GM19463 (cell line): ENCODE results near the gene KIF5A.
A peak's percentile ranks its signal among the peaks of the same experiment; 100 is the strongest.
"Not testable (repeated sequence)": the region's sequence is repeated elsewhere in the genome, so short reads cannot be mapped to it uniquely, and the experiment has no call there.

Experiments
- ATAC-seq: cut with Tn5 transposase; IDR thresholded peaks from one replicate; pipeline ENCODE4 v1.9.1; 2021; ENCODE audit warnings: mild to moderate bottlenecking, moderate library complexity; ENCODE audit not compliant: unreplicated experiment

The KIF5A gene

DNA sequence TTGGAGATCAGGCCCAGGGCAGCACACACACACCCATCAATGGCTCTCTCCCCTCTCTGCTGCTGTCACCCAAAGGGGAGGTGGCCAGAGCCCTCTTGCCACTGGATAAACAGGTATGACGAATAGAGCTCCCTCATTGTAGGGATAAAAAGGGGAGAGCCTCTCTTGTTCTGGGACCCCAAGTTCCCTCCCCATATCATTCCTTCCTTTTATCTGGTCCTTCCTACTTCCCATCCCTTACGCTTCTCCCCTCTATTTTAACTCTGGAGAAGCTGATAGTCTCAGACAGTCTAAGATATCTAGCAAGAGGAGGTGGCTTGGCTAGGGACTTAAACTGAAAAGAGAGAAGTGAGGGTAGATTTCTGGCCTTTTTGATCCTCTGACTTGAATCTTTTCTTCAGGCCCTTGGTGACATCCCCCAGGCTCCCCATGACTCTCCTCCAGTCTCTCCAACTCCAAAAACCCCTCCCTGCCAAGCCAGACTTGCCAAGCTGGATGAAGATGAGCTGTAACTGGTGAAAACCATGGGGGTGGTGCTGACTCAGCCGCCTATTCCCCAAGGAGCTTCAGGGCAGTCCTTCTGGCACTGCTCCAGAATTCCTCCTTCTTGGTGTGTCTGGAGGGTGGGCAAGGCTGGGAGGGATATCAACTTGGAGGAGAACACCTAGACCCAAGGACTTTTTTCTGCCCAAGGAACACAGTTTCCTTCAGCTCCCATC lies 66.7 kb downstream of the KIF5A start:
- ATAC-seq: no peak

DNA sequence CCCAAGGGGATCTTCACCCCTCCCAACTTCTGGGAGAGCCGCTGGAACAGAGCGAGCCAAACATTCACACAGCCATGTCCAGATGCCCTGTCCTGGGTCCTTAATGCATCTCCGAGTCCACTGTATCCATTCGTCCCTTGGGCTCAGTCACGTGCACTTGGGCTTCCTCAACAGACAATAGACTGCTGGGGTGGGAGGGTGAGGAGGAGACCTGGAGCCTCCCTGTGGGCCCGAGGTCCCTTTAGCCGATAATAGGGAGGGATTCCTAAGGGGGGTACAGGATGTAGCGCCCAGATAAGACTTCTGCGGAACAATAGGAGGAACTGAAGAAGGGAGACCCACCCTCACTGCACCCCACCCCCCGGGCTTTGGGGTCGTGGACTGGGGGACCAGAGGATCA lies 68.1 kb downstream of the KIF5A start:
- ATAC-seq: no peak

DNA sequence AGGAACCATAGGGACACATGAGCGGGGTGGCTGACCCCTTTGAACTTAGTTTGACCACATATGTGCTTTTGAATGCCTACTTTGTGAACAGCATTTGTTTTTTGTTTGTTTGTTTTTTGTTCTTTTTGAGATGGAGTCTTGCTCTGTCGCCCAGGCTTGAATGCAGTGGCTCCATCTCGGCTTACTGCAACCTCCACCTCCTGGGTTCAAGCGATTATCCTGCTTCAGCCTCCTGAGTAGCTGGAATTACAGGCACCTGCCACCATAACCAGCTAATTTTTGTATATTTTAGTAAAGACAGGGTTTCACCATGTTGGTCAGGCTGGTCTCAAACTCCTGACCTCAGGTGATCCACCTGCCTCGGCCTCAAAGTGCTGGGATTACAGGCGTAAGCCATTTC lies 68.6 kb downstream of the KIF5A start:
- not testable (repeated sequence) for ATAC-seq

DNA sequence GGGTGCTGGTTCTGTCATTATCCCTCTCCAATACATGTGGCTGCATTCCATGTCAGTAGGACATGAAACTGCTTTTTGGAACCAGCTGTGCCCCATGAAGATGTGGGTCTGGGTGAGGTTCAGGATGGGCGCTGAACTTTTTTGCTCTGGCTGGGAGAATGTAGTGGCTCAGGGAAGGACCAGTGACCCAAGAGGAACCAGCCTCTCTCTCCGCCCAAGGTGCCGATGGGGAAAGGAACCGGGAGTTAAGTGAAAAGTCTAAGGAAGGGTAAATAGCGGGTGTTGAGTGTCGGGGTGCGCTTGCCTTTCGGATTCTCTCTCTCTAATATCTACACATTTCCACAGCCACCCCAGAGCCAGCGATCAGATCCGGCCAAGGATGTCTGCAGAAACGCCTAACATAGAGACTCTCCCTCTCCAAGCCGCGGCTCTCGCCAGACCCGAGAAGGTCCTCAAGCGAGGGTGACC lies 69.2 kb downstream of the KIF5A start:
- no peak for ATAC-seq

DNA sequence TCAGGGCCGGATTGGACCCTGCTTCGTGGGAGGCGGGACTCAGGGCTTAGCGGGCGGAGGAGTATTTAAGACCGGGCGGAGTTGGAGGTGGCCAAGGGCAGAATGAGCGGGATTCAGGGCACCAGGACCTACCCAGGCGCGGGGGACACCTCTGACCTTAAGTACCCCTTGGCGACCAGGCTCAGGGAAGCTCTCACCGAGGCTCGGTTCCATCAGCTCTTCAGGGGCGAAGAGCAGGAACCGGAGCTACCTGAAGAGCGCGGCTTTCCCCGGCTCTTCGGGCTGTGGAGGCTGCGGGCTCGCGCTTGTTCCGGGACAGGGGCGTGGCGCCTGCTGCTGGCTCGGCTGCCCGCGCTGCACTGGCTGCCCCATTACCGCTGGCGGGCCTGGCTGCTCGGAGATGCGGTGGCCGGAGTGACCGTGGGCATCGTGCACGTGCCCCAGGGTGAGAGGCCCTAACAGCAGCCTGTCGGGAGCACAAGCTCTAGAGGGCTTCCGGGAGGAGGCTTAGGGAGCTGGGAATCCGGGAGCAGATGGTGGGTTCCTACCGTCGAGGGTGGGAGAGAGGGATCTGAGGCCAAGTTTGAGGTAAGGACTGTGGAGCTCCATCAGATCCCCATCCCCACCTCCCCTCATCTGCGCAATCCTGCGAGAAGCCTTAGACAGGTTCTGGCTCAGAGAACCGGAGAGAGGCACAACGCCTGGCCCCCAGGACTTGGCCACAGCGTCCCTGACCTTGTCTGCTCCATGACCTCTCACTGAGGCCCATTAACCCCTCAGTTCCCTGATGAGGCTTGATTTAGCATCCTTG lies 69.8 kb downstream of the KIF5A start:
- no peak for ATAC-seq

DNA sequence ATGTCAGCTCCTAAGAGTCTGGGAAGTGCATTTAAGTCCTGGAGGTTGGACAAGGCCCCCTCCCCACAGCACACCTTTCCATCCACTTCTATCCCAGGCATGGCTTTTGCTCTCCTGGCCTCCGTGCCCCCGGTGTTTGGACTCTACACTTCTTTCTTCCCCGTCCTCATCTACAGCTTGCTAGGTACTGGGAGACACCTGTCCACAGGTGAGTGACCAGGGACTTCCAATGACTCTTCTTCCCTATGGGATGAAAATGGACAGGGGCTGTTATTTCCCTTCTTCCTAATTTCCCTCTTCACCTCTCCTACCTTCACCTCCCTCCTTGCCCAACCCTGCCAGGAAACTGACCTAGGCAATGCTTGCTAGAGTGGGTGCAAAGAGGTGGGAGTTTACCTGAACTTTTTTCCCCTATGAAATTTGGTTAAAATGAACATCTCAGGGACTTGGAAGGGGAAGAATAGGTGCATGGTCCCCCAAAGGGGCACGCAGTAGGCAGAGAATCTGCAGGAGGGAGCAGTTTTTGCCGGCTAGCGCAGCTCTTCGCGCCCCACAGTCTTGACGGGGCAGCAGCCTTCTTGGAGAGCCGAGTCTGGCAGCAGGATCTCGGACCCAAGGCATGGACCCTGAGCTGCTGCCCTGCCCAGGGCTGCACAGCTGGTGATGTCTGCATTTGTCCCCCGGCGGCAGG lies 70.5 kb downstream of the KIF5A start:
- ATAC-seq: no peak

DNA sequence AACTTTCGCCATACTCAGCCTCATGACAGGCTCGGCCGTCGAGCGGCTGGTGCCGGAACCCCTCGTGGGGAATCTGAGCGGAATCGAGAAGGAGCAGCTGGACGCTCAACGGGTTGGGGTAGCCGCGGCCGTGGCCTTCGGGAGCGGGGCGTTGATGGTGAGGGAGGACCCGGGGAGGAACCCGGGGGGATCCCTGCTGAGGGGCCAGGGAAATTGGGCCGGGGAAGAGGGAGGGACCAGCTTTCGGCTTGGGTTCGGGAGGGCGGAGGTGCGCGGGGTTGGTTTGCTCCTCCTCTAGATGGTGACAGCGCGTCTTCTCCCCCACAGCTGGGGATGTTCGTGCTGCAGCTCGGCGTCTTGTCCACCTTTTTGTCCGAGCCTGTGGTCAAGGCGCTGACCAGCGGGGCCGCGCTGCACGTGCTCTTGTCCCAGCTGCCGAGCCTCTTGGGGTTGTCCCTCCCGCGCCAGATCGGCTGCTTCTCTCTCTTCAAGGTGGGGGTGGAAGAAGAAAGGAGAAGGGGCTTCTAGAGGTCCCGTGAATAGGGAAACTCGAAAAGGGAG lies 71.2 kb downstream of the KIF5A start:
- ATAC-seq: no peak

DNA sequence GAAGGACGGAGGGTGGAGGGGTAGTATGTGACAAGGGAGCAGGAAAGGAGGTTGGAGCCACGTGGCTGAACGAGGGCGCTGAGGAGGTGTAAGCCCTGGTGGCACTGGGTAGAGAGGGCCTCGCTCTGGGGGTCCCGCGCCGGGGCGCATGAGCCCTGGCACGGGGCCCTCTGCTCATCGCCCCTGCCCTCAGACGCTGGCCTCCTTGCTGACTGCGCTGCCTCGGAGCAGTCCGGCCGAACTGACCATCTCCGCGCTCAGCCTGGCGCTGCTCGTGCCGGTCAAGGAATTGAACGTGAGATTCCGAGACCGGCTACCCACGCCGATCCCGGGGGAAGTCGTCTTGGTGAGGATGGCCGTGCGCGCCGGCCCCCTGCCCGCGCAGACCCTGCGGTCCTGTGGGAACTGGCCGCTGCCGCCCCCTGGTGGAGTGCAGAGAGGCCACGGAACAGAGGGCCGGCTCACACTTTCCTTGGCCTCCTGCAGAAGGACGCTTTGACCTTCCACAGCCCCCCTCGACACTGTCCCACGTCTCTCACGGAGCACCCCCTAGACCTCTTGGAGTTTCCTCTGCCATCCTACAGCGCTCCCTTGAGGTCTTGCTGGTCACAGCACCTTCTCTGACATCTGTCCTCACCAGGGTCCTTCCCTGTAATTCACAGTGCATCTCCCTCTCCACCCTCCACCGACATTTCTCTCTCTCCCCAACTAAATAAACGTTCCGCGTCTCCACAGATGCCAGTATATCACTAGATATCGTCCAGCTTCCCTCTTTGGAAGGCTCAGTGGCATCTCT lies 71.9 kb downstream of the KIF5A start:
- ATAC-seq: peak; percentile 55

DNA sequence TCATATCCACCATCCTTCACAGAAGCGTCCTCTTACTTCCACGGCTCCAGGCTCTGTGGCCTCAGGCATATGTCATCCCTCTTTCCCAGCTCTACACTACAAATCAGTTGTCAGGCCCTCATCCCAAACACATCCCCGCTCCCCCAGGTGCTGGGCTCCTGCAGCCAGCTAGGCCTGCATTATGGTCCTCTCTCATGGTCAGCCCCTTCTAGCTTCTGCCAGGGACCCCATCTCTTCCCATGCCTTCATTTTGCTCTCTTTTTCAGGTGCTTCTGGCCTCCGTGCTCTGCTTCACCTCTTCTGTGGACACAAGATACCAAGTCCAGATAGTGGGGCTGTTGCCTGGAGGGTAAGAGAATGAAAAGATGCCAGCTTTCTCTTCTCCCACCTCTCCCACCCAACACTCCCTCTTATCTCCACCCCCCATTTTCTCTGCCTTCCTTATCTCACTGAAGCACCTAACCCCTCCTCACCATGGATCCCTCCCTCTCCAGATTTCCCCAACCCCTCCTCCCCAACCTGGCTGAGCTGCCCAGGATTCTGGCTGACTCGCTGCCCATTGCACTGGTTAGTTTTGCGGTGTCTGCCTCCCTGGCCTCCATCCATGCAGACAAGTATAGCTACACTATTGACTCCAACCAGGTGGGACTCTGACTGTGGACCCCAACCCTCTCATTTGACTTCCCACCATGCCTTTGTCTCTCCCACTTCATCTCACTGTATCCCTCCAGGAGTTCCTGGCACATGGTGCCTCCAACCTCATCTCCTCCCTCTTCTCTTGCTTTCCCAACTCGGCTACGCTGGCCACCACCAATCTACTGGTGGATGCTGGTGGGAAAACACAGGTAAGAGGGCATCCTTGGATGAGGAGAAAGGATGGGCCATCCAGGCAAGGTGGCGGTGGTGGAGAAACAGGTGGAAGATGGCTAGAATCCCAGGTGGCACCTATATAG lies 72.7 kb downstream of the KIF5A start:
- ATAC-seq: no peak

DNA sequence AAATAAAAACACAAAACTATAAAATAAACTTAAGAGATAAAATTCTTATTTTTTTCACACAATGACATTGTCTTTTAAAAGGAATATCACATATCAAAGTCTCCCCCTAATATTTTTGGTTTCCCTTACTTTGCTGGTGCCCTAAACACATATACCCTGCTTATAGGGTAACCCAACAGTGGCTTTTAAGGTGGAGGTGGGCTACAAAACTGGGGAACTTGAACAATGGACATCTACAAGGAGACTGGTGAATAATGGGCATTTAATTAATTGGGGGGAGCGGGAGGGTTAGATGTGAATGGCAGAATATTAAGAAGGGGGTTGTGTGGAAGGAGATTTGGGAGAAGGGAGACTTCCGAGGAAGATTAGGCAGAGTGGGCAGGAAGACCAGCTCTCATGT lies 73.5 kb downstream of the KIF5A start:
- ATAC-seq: no peak

DNA sequence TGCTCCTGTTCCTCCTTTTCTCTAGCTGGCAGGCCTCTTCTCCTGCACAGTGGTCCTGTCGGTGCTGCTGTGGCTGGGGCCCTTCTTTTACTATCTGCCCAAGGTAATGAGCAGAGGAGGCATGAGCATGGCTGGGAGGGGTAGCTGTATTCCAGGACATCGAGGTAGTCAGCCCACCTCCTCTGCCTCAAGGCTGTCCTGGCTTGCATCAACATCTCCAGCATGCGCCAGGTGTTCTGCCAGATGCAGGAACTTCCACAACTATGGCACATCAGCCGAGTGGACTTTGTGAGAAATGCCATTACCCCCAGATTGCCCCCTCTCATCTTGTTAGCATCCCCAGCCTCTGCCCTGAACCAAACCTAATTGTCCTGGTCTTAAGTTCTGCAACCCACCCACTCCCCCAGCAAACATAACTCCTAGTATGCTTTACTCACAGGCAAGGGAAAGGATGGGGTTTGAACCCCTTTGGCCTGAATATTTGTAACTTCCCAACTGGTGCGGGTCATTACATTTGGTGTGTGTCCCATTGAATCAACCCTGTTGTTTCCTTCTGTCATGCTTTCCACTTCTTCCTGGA lies 74.1 kb downstream of the KIF5A start:
- no peak for ATAC-seq

DNA sequence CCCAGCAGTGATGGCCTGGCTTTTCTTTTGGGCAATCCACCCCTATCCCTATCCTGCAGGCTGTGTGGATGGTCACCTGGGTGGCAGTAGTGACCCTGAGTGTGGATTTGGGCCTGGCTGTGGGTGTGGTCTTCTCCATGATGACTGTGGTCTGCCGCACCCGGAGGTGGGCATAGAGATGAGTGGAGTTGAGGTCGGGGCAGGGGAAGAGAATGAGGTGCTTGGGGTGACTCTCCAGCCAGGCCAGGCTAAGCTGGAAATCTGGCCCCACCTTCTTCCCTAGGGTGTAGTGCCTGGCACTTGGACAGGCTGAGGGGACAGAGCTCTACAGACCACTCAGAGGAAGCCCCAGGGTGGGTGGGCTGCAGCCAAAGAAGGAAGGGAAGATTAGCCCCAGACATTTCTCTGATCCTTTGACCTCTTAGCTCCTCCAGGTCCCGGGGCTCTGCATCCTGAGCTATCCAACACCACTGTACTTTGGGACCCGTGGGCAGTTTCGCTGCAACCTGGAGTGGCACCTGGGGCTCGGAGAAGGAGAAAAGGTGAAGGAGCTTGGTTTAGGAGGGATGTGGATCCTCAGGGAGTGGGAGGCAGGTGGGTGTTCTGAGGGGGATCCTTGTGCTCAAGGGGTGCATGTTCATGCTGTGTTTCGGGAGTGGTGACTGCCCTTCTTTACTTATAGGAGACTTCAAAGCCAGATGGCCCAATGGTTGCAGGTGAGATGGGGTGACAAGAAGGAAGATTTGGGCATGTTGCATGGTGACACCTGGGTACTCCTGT lies 74.8 kb downstream of the KIF5A start:
- ATAC-seq: no peak

DNA sequence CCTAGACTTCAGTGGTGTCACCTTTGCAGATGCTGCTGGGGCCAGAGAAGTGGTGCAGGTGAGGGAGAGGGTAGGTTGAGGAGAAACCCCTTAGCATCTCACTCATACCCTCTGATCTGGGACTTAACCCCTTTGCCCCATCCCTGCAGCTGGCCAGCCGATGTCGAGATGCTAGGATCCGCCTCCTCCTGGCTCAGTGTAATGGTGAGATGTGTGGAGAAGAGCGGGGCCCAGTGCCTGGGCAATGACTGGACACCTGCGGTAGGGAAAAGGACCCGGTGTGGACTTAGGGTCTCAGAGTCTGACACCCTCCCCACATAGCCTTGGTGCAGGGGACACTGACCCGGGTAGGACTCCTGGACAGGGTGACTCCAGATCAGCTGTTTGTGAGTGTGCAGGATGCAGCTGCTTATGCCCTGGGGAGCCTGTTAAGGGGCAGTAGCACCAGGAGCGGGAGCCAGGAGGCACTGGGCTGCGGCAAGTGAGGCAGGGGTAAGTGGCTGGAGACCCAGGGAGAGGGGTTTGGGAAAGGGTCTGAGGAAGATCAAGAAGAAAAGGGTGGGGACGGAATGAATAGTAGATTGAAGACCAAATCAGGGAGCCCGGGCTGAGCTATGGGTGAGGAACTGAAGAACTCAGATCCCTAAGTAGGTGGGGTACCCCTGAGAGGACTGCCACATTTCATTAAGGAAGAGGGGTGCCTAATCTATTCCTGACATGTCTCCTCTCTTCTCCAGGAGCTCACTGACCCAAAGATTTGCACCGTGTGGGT lies 75.6 kb downstream of the KIF5A start:
- ATAC-seq: no peak

DNA sequence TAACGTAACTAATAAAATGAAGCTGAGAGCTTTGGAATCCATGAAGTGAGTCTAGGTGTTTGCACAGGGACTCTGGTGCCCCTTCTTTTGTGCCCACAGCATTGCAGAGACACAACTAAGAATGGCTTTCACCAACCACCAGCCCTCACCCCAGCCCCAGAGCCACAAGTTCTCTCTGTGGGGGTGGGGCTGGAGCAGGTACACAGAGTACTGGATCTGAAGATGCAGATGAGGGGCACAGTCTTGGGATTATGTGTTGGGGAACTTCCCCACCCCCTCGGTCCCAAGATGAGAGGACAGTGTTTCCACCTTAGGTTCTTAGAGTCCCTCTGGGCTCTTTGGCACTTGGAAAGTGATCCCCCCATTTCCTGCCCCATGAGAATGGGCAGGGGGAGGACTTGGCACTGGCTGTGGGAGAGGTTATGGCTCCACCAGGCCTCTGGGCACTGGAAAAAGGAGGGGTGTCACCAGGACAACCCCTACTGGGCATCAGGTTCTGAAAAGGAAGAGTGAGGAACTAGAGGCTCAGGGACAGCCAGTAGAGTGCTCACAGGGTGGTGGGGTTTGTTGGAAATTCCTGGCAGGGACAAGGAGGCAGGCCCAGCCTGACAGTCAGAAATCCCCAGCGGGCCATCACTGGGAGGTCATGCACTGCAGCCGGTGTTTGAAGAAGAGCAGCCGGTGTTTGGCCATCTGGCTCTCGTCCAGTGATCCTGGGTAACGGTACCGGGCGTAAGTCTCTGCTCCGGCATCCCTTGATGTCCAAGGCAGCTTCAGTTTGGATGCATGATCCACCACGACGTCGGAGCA lies 76.5 kb downstream of the KIF5A start:
- no peak for ATAC-seq

DNA sequence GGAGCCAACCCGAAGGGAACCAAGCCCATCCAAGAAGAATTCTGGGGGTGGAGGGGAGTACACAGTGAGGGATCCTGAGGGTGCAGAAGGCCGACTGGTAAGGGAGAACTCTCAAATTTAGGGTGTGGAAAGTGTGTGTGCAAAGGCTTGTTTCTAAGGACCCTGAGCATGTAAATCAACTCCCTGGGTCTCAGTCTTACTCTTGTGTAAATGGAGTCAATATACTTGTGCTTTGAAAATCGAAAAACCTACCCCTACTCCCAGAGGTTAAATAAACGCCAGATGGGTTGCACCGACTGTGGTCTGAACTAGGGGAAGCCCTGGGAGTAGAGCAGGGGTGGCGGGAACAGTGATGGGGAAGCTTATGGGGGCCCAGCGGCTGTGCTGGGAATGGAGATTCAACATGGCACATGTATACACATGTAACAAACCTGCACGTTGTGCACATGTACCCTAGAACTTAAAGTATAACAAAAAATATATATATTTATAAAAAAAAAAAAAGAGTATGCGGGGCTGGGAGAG lies 77.1 kb downstream of the KIF5A start:
- no peak for ATAC-seq

DNA sequence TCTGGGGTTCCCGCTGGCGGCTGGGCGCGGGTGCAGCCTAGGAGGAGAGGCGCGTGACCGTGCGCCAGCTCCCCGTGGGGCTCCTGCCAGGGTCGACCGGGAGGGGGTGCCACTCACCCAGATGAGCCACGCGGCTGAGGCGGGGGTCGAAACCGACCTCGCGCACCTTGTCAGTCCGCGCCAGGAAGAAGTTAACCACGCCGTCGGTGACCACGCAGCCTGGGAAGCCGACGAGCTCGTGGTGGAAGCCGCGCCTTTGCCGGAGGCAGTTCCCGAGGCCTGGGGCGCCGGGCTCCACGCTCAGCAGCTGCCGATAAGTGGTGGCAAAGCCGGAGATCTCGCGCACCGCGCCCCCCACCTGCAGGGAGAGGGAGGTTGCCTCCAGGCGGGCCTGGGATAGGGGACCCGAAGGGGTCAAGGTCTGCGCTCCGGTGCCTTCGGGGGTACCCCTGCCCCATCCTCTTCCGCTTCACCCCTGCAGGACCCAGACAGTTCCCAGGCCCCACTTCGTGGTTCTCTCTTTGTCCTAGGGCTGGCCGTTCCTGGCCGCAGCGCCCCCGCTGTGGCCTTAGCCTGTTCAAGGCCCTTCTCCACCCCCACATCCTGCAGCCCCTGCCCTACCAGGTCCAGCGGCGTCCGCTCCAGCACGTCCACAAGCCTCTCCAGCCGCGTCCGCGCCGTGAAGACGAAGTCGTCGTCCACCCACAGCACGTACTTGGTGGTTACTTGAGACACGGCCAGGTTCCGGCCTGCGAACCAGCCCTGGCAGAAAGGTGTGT lies 77.8 kb downstream of the KIF5A start:
- no peak for ATAC-seq
